GM12873 (cell line): ENCODE data around the gene PRR36.

Experiments used
- TF ChIP-seq, protein P1 (sequence below): IDR thresholded peaks from 2 replicates; pipeline ENCODE4 v1.5.1; 2012; ENCODE audit warnings: low read depth, mild to moderate bottlenecking, moderate library complexity, low read length, control low read depth; ENCODE audit not compliant: insufficient read depth; ENCODE audit errors: missing control alignments

Gene PRR36

GRCh38 chr19:7887408-7888144 lies 13.4 kb upstream of the PRR36 start:
- TF ChIP-seq, protein P1, sequence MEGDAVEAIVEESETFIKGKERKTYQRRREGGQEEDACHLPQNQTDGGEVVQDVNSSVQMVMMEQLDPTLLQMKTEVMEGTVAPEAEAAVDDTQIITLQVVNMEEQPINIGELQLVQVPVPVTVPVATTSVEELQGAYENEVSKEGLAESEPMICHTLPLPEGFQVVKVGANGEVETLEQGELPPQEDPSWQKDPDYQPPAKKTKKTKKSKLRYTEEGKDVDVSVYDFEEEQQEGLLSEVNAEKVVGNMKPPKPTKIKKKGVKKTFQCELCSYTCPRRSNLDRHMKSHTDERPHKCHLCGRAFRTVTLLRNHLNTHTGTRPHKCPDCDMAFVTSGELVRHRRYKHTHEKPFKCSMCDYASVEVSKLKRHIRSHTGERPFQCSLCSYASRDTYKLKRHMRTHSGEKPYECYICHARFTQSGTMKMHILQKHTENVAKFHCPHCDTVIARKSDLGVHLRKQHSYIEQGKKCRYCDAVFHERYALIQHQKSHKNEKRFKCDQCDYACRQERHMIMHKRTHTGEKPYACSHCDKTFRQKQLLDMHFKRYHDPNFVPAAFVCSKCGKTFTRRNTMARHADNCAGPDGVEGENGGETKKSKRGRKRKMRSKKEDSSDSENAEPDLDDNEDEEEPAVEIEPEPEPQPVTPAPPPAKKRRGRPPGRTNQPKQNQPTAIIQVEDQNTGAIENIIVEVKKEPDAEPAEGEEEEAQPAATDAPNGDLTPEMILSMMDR = no peak

GRCh38 chr19:7885818-7886217 lies 11.6 kb upstream of the PRR36 start:
- TF ChIP-seq, protein P1 = no peak

GRCh38 chr19:7883796-7884570 lies 9.8 kb upstream of the PRR36 start:
- TF ChIP-seq, protein P1 = no peak

DNA sequence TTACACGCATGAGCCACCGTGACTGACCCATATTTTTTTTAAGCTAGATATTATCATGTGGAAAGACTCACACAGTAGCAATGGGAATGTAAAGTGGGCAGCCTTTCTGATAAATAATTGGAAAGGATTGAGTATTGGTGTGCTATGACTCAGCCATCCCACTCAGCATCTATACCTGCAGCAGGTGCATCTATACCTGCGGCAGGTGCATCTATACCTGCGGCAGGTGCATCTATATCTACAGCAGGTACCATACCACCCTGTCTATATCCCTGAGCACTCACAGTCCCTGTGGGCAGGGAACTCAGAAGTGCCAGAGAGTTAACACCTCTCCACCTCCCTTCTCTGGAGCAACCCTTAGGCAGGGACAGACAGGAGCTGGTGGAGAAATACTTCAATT lies 8.9 kb upstream of the PRR36 start:
- TF ChIP-seq, protein P1 = no peak

GRCh38 chr19:7881910-7882309 lies 7.7 kb upstream of the PRR36 start:
- TF ChIP-seq, protein P1 = no peak

DNA sequence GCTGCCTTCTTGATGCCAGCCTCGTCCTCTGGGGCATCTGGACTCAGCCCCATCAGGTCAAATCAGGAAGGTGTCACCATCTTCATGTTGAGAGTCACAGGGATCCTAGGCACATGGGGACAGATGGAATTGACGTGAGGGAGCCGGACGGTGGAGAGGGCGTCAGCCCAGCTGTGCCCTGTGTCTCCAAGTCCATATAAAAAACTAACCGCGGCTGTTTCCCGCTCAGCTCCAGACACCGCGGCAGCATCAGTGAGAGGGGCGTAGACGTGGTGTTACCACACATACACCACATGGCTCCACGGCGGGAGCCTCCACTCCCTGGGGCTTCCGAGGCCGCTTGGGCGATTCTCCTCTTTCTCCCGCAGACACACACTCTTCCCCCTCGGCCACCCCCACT lies 5.6 kb upstream of the PRR36 start:
- TF ChIP-seq, protein P1 = no peak

DNA sequence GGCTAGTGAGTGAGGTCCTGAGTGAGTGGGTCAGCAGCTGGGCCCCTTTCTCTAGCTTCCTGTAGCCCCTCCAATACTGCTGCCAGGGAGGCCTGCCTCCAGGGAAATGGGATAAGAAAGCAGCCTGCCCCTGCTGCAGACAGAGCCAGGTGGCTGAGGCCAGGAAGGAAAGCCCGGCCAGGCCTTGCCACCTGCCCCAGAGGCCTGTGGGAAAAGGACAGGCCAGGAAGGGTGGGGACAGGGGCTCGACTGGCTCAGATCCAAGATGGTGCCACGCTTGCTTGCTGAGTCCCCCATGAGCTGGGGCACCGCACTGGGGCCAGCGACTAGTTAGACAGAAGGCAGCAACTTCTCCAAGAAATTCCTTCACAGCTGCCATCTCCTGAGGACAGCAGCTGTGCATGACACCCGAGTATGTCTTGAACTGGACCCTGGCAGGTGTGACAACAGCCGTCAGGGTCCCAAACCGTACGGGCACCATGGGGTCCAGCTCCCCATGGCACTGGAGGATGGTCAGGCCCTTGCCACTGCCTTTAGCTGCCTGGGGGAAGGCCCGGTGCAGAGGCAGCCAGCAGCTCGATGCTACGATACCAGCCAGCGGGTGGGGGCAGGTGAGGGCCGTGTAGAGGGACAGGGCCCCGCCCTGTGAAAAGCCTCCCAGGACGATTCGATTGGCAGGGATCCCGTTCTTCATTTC lies 5.1 kb upstream of the PRR36 start:
- TF ChIP-seq, protein P1 = no peak
